HCT116 (cell line): ENCODE measurements around the gene SRGAP2B. TPM values are rescaled to one million over a fixed set of nuclear protein-coding genes. Genes with fewer than 3 reads are reported as not detected.
"Not testable (repeated sequence)": the region's sequence is repeated elsewhere in the genome, so short reads cannot be mapped to it uniquely, and the experiment has no call there.

Source experiments
- ATAC-seq: fragments of 200-7000 bp; cut with Tn5 transposase; 2 replicates; pipeline ENCODE4 v1.9.1; 2020; ENCODE audit warnings: mild to moderate bottlenecking, moderate library complexity
- BruUV-seq: library from RNA; stranded (reverse); fragments of 400-500 nt; replicated peaks from 2 replicates; lab custom pipeline; 2021; lab: Mats Ljungman, UMichigan
- CTCF ChIA-PET: fragments of 300-600 bp; sonication (Branson Sonifier 250); formaldehyde crosslinking; loops from one replicate; lab custom pipeline; 2021; ENCODE audit warnings: antibody characterized with exemption; lab: Charles Lee
- POLR2A ChIA-PET: fragments of 300-600, 350-600 bp; sonication (Branson Sonifier 250); formaldehyde crosslinking; loops from one replicate; lab custom pipeline; 2021; ENCODE audit warnings: antibody characterized with exemption; lab: Charles Lee
- RAD21 ChIA-PET, 2 experiments: fragments of 300-600 bp; sonication (Branson Sonifier 250); formaldehyde crosslinking; loops; one replicate each; lab custom pipeline; 2023; ENCODE audit warnings: low total read pairs in 2 of 2; ENCODE audit not compliant: uncharacterized antibody in 2 of 2, unreplicated experiment in 2 of 2, low non-redundant PET in 1 of 2; lab: Charles Lee
- DNase-seq: peaks from one replicate; pipeline ENCODE4 v3.0.0-alpha.2; 2010; ENCODE audit warnings: low read depth, low spot score
- H2AFZ ChIP-seq: fragments of 200-600 bp; shearing (Covaris generic), sonication (generic); 2 replicates; pipeline ENCODE4 v1.6.1; 2017; ENCODE audit warnings: low read depth, mixed run types, mixed read lengths, antibody characterized with exemption, low read length; ENCODE audit not compliant: poor library complexity, severe bottlenecking
- H3K27ac ChIP-seq: 2 replicates; pipeline ENCODE4 v1.5.1; 2012; ENCODE audit warnings: low read depth, low read length
- H3K27me3 ChIP-seq: fragments of 200-600 bp; sonication (generic); 2 replicates; pipeline ENCODE4 v1.6.1; 2016; ENCODE audit warnings: mixed run types, low read length, mixed read lengths; ENCODE audit not compliant: insufficient read depth
- H3K36me3 ChIP-seq, 2 experiments: fragments of 200-500 bp in 1 of 2; fragments of 200-600 bp in 1 of 2; sonication (Bioruptor generic) in 1 of 2; sonication (generic) in 1 of 2; 2 replicates each; pipeline versions ENCODE4 v1.5.1 to v1.6.1; 2014 to 2016; ENCODE audit warnings: low read length in 2 of 2, inconsistent platforms in 1 of 2, mixed read lengths in 1 of 2, mixed run types in 1 of 2; ENCODE audit not compliant: insufficient read depth in 2 of 2, control insufficient read depth in 1 of 2
- H3K4me1 ChIP-seq, 2 experiments: fragments of 200-600 bp in 1 of 2; sonication (generic) in 1 of 2; 2 replicates each; pipeline versions ENCODE4 v1.5.1 to v1.6.1; 2012 to 2017; ENCODE audit warnings: low read length in 2 of 2, inconsistent platforms in 1 of 2, mild to moderate bottlenecking in 1 of 2, mixed read lengths in 1 of 2, mixed run types in 1 of 2, moderate library complexity in 1 of 2; ENCODE audit not compliant: insufficient read depth in 2 of 2, control insufficient read depth in 1 of 2
- H3K4me2 ChIP-seq: fragments of 200-600 bp; sonication (generic); 2 replicates; pipeline ENCODE4 v1.6.1; 2017; ENCODE audit warnings: mixed run types, low read length, mixed read lengths
- H3K4me3 ChIP-seq, 2 experiments: fragments of 200-600 bp in 1 of 2; sonication (generic) in 1 of 2; replicated peaks in 1 of 2; 2 replicates each; pipeline ENCODE4 v1.5.1; 2011 to 2016; ENCODE audit warnings: low read length in 2 of 2, control low read depth in 1 of 2, low read depth in 1 of 2, mild to moderate bottlenecking in 1 of 2, mixed read lengths in 1 of 2, mixed run types in 1 of 2
- H3K79me2 ChIP-seq: fragments of 200-600 bp; sonication (generic); 2 replicates; pipeline ENCODE4 v1.6.1; 2017; ENCODE audit warnings: mild to moderate bottlenecking, mixed run types, low read length, moderate library complexity, mixed read lengths; ENCODE audit not compliant: insufficient read depth
- H3K9ac ChIP-seq: fragments of 200-600 bp; sonication (generic); 2 replicates; pipeline ENCODE4 v1.6.1; 2016; ENCODE audit warnings: low read length, mixed read lengths
- H3K9me2 ChIP-seq: fragments of 200-600 bp; sonication (generic), shearing (Covaris generic); 2 replicates; pipeline ENCODE4 v1.6.1; 2017; ENCODE audit warnings: mixed run types, mild to moderate bottlenecking, moderate library complexity; ENCODE audit not compliant: insufficient read depth
- H3K9me3 ChIP-seq, 2 experiments: fragments of 200-500 bp in 1 of 2; fragments of 200-600 bp in 1 of 2; sonication (Bioruptor generic) in 1 of 2; sonication (generic) in 1 of 2; 2 replicates each; pipeline ENCODE4 v1.6.1; 2014 to 2017; ENCODE audit warnings: low read length in 2 of 2, mixed read lengths in 2 of 2, inconsistent platforms in 1 of 2, low read depth in 1 of 2, mild to moderate bottlenecking in 1 of 2, mixed run types in 1 of 2, moderate library complexity in 1 of 2; ENCODE audit not compliant: control insufficient read depth in 1 of 2, insufficient read depth in 1 of 2
- H4K20me1 ChIP-seq: fragments of 200-600 bp; sonication (generic), shearing (Covaris generic); 2 replicates; pipeline ENCODE4 v1.6.1; 2017; ENCODE audit warnings: mixed run types, mild to moderate bottlenecking, moderate library complexity; ENCODE audit not compliant: insufficient read depth
- intact Hi-C: fragments of 100-400 bp; cut with micrococcal nuclease; formaldehyde crosslinking; loops from 2 replicates; pipeline ENCODE4 v1.10.0; 2022
- total RNA-seq: library from RNA; stranded (reverse); gene quantifications from one replicate; pipeline ENCODE4 v1.2.1, GENCODE V29; 2021; ENCODE audit not compliant: unreplicated experiment

The SRGAP2B gene
- total RNA-seq, 1 experiment from 2014 or later = 31.2 TPM

GRCh38 chr1:145005142-145005541, 90.0 kb downstream of the SRGAP2B start:
- H3K36me3 ChIP-seq, H3K27me3 ChIP-seq, H3K27ac ChIP-seq, H3K4me1 ChIP-seq, H3K9me2 ChIP-seq, BruUV-seq, H2AFZ ChIP-seq, CTCF ChIA-PET, H3K9ac ChIP-seq, intact Hi-C loops, DNase-seq, H3K79me2 ChIP-seq, POLR2A ChIA-PET, RAD21 ChIA-PET, ATAC-seq, H3K4me3 ChIP-seq, H3K9me3 ChIP-seq, H4K20me1 ChIP-seq, H3K4me2 ChIP-seq: not testable (repeated sequence)

GRCh38 chr1:145001381-145001780, 93.7 kb downstream of the SRGAP2B start:
- H3K4me2 ChIP-seq, CTCF ChIA-PET, H3K27me3 ChIP-seq, DNase-seq, H3K4me3 ChIP-seq, H3K9me2 ChIP-seq, H3K9me3 ChIP-seq, H3K4me1 ChIP-seq, H3K27ac ChIP-seq, H2AFZ ChIP-seq, RAD21 ChIA-PET, H3K79me2 ChIP-seq, H3K36me3 ChIP-seq, intact Hi-C loops, POLR2A ChIA-PET, H3K9ac ChIP-seq, ATAC-seq, H4K20me1 ChIP-seq, BruUV-seq: not testable (repeated sequence)

GRCh38 chr1:145000743-145001326, 94.3 kb downstream of the SRGAP2B start:
- POLR2A ChIA-PET, H3K79me2 ChIP-seq, H4K20me1 ChIP-seq, H3K4me3 ChIP-seq, H3K27ac ChIP-seq, BruUV-seq, H3K27me3 ChIP-seq, H3K4me1 ChIP-seq, DNase-seq, intact Hi-C loops, CTCF ChIA-PET, H3K36me3 ChIP-seq, RAD21 ChIA-PET, H3K4me2 ChIP-seq, H2AFZ ChIP-seq, H3K9me2 ChIP-seq, H3K9ac ChIP-seq, H3K9me3 ChIP-seq, ATAC-seq: not testable (repeated sequence)

GRCh38 chr1:145000074-145000742, 94.9 kb downstream of the SRGAP2B start:
- POLR2A ChIA-PET, H3K9me3 ChIP-seq, H3K4me3 ChIP-seq, DNase-seq, H3K9me2 ChIP-seq, H3K27ac ChIP-seq, ATAC-seq, H3K79me2 ChIP-seq, H4K20me1 ChIP-seq, H3K4me2 ChIP-seq, H2AFZ ChIP-seq, RAD21 ChIA-PET, H3K36me3 ChIP-seq, BruUV-seq, H3K27me3 ChIP-seq, H3K4me1 ChIP-seq, H3K9ac ChIP-seq, CTCF ChIA-PET, intact Hi-C loops: not testable (repeated sequence)
